Hepatocyte (in vitro differentiated cells): ENCODE data around the gene SPAM1. TPM values are rescaled to one million over a fixed set of nuclear protein-coding genes. Genes with fewer than 3 reads are reported as not detected.

ENCODE experiments used
- DNase-seq: peaks from one replicate; pipeline ENCODE4 v3.0.0-alpha.2; 2016; ENCODE audit warnings: low spot score
- H2AFZ ChIP-seq: fragments of 200-600 bp; sonication (generic); 2 replicates; pipeline ENCODE4 v1.6.0; 2016; ENCODE audit warnings: antibody characterized with exemption, mild to moderate bottlenecking
- H3K27ac ChIP-seq: fragments of 200-600 bp; sonication (generic); 2 replicates; pipeline ENCODE4 v1.5.1; 2016; ENCODE audit warnings: mild to moderate bottlenecking
- H3K27me3 ChIP-seq: fragments of 200-600 bp; sonication (generic); 2 replicates; pipeline ENCODE4 v1.6.1; 2016
- H3K36me3 ChIP-seq: fragments of 200-600 bp; sonication (generic); replicated peaks from 2 replicates; pipeline ENCODE4 v1.5.1; 2016; ENCODE audit warnings: low read depth; ENCODE audit not compliant: insufficient read depth
- H3K4me1 ChIP-seq: fragments of 200-600 bp; sonication (generic); 2 replicates; pipeline ENCODE4 v1.5.1; 2016; ENCODE audit warnings: mild to moderate bottlenecking, moderate library complexity; ENCODE audit not compliant: insufficient read depth
- H3K4me2 ChIP-seq: fragments of 200-600 bp; sonication (generic); 2 replicates; pipeline ENCODE4 v1.6.0; 2016
- H3K4me3 ChIP-seq: fragments of 200-600 bp; sonication (generic); 2 replicates; pipeline ENCODE4 v1.5.1; 2016; ENCODE audit warnings: mild to moderate bottlenecking
- H3K79me2 ChIP-seq: fragments of 200-600 bp; sonication (generic); 2 replicates; pipeline ENCODE4 v1.6.0; 2017; ENCODE audit warnings: mild to moderate bottlenecking
- H3K9me2 ChIP-seq: fragments of 200-600 bp; sonication (generic); replicated peaks from 2 replicates; pipeline ENCODE4 v1.6.0; 2017; ENCODE audit warnings: mild to moderate bottlenecking; ENCODE audit not compliant: insufficient read depth
- H3K9me3 ChIP-seq: fragments of 200-600 bp; sonication (generic); 2 replicates; pipeline ENCODE4 v1.5.1; 2016; ENCODE audit warnings: low read depth, mild to moderate bottlenecking
- H4K20me1 ChIP-seq: fragments of 200-600 bp; sonication (generic); 2 replicates; pipeline ENCODE4 v1.6.0; 2016; ENCODE audit warnings: mild to moderate bottlenecking; ENCODE audit not compliant: insufficient read depth, poor library complexity, severe bottlenecking
- EZH2 ChIP-seq: fragments of 200-600 bp; sonication (generic); IDR thresholded peaks from 2 replicates; pipeline ENCODE4 v1.6.1; 2016; ENCODE audit warnings: antibody characterized with exemption, mild to moderate bottlenecking, borderline replicate concordance
- EZH2phosphoT487 ChIP-seq: fragments of 200-600 bp; sonication (generic); IDR thresholded peaks from one replicate; pipeline ENCODE4 v1.6.1; 2018; ENCODE audit warnings: antibody characterized with exemption, mild to moderate bottlenecking, low read depth, moderate library complexity; ENCODE audit not compliant: unreplicated experiment, severe bottlenecking
- WGBS: methylation state at CpG from one replicate; pipeline ENCODE4 v1.1.6; 2016; ENCODE audit warnings: low lambda C conversion rate; ENCODE audit errors: missing lambda C conversion rate; 5-methylcytosine and 5-hydroxymethylcytosine counted together
- polyA plus RNA-seq: library from polyadenylated mRNA; unstranded; fragments of >200 nt; fragmentation: Nextera tagmentation; extraction: Ambion mirVana; gene quantifications from 2 replicates; pipeline ENCODE4 v1.2.1, GENCODE V29; 2016
- total RNA-seq: library from RNA; depleted of rRNA; stranded (reverse); fragments of >200 nt; gene quantifications from 2 replicates; pipeline ENCODE4 v1.2.3, GENCODE V29; 2014
- TF ChIP-seq, protein P1 (sequence below): fragments of 200-600 bp; sonication (generic); IDR thresholded peaks from 2 replicates; pipeline ENCODE4 v1.5.1; 2016; ENCODE audit warnings: antibody characterized with exemption, mild to moderate bottlenecking; ENCODE audit not compliant: poor library complexity

Gene SPAM1
- total and polyA plus RNA-seq, 2 experiments from 2014 or later, result not detected

DNA sequence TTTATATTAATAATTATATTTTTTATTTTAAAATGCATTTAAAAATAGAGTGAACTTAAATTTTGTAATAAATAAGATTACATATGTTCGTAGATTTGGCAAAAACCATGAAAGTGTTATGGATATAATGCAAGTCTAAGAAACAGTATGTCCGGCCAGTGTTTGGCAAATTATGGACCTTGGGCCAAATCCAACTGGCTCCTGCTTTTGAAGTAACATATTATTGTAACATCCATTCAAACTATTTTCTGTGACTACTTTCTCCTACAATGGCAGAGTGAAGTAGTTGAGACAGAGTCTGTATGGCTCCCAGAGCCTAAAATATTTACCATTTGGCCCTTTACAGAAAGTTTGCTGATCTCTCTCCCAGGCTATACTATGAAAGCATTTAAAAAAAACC is 69.0 kb downstream of the SPAM1 start:
- H3K36me3 ChIP-seq, result no peaks in the 10 kb centered on the region
- no peak for DNase-seq
- TF ChIP-seq EZH2phosphoT487 (no peak), EZH2 (no peak)
- TF ChIP-seq, protein P1, sequence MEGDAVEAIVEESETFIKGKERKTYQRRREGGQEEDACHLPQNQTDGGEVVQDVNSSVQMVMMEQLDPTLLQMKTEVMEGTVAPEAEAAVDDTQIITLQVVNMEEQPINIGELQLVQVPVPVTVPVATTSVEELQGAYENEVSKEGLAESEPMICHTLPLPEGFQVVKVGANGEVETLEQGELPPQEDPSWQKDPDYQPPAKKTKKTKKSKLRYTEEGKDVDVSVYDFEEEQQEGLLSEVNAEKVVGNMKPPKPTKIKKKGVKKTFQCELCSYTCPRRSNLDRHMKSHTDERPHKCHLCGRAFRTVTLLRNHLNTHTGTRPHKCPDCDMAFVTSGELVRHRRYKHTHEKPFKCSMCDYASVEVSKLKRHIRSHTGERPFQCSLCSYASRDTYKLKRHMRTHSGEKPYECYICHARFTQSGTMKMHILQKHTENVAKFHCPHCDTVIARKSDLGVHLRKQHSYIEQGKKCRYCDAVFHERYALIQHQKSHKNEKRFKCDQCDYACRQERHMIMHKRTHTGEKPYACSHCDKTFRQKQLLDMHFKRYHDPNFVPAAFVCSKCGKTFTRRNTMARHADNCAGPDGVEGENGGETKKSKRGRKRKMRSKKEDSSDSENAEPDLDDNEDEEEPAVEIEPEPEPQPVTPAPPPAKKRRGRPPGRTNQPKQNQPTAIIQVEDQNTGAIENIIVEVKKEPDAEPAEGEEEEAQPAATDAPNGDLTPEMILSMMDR, result no peak
- H3K79me2 ChIP-seq, result no peaks in the 10 kb centered on the region
- H3K9me3 ChIP-seq, result no peaks in the 10 kb centered on the region
- no peaks in the 10 kb centered on the region for H4K20me1 ChIP-seq
- no peak overlapping the region for H3K27ac ChIP-seq
- no peak overlapping the region for H3K4me2 ChIP-seq
- H2AFZ ChIP-seq, result no peak overlapping the region
- no peaks in the 10 kb centered on the region for H3K4me1 ChIP-seq
- no peak overlapping the region for H3K4me3 ChIP-seq
- H3K9me2 ChIP-seq, result no peaks in the 10 kb centered on the region
- WGBS, result 98% methylated on average over 2 of the region's 2 CpGs
- H3K27me3 ChIP-seq, result no peaks in the 10 kb centered on the region

DNA sequence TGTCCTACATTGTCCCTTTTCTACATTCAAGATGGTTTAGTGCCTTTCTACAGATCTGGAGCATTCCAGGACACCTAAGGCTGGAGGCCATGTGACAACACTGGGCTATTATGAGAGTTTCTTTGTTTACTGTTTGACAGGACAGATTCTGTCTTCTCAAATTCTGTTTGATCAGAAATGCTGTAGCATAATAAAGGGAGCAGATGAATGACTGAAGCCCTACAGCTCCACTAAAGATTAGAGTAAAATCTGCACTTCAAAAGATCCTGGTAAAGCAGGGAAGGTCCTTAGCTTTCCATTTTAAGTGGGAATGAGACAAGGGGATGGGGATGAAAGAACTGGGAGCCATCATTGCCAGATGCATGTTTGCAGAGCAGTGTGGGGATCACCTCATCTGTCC is 69.4 kb downstream of the SPAM1 start:
- H2AFZ ChIP-seq, result no peak overlapping the region
- no peak overlapping the region for H3K4me3 ChIP-seq
- H3K36me3 ChIP-seq, result no peaks in the 10 kb centered on the region
- TF ChIP-seq EZH2phosphoT487 (no peak), EZH2 (no peak)
- TF ChIP-seq, protein P1, result no peak
- no peaks in the 10 kb centered on the region for H3K9me3 ChIP-seq
- H3K79me2 ChIP-seq, result no peaks in the 10 kb centered on the region
- no peak overlapping the region for H3K27ac ChIP-seq
- H3K9me2 ChIP-seq, result no peaks in the 10 kb centered on the region
- no peaks in the 10 kb centered on the region for H4K20me1 ChIP-seq
- H3K4me1 ChIP-seq, result no peaks in the 10 kb centered on the region
- DNase-seq, result no peak
- H3K4me2 ChIP-seq, result no peak overlapping the region
- H3K27me3 ChIP-seq, result no peaks in the 10 kb centered on the region

DNA sequence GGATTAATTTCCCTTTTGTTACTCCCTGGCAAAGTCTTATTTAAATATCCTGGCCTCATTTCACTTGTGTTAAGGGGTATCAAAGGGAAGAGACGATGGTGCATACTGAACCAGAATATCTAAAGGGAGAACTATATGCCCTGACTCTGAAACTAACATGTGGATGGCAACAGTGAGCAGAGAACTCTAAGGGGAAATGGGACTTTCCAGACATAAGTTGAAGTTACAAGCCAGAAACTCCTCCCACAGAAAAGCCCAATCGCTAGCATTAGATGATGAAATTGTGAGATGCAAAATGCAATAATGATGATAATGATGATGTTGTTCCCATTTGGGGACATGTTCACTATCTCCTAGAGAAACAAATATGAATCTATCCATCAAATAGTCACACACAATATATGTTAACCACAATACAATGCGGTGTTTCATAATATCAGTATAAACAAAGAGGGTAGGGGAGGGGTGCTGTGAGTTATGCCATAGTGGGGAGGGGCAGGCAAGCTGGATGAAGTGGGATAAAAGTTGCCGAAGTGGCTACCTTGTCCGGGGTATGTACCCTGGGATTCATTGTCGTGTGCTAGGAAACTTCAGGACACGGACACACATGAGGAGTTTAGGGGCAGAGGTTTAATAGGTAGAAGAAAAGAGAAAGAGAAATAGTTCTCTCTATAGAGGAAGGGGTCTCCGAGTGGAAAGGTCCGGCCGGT is 70.7 kb downstream of the SPAM1 start:
- Histone ChIP-seq H3K9me3 (no peaks in the 10 kb centered on the region), H3K4me3 (no peak overlapping the region), H2AFZ (no peak overlapping the region), H3K27ac (no peak overlapping the region), H3K4me1 (no peaks in the 10 kb centered on the region), H3K79me2 (no peaks in the 10 kb centered on the region), H3K4me2 (no peak overlapping the region), H4K20me1 (no peaks in the 10 kb centered on the region), H3K36me3 (no peaks in the 10 kb centered on the region), H3K9me2 (no peaks in the 10 kb centered on the region), H3K27me3 (no peaks in the 10 kb centered on the region)
- 91% methylated on average over 10 of the region's 10 CpGs for WGBS
- DNase-seq, result no peak
- TF ChIP-seq, protein P1, result no peak
- TF ChIP-seq EZH2phosphoT487 (no peak), EZH2 (no peak)

DNA sequence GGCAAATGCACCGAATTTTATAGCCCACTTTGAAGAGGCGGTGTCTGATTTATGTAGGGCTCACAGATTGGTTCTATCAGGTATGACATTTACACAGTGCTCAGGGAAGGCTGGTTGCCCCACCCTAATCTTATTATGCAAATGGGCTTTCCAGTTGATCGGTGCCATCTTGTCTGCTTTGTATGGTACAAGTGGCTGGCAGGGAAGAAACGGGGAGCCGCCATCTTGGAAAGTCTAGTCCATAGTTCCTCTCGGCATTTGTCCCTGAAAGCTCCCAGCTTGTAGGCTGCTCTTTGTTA is 71.2 kb downstream of the SPAM1 start:
- TF ChIP-seq, protein P1, result no peak
- no peaks in the 10 kb centered on the region for H3K4me1 ChIP-seq
- 97% methylated on average over 6 of the region's 6 CpGs for WGBS
- no peak overlapping the region for H2AFZ ChIP-seq
- no peaks in the 10 kb centered on the region for H3K9me2 ChIP-seq
- H3K27me3 ChIP-seq, result no peaks in the 10 kb centered on the region
- H4K20me1 ChIP-seq, result no peaks in the 10 kb centered on the region
- no peak overlapping the region for H3K27ac ChIP-seq
- no peaks in the 10 kb centered on the region for H3K9me3 ChIP-seq
- no peak for DNase-seq
- H3K4me3 ChIP-seq, result no peak overlapping the region
- no peaks in the 10 kb centered on the region for H3K79me2 ChIP-seq
- H3K4me2 ChIP-seq, result no peak overlapping the region
- H3K36me3 ChIP-seq, result no peaks in the 10 kb centered on the region
